Sciatic nerve (tissue), 2 donors: ENCODE measurements around the gene OVOL2. TPM values are rescaled to one million over a fixed set of nuclear protein-coding genes. Genes with fewer than 3 reads are reported as not detected.
A peak's percentile ranks its signal among the peaks of the same experiment; 100 is the strongest.

Experiments used
- ATAC-seq: fragments of 200-7000 bp; cut with Tn5 transposase; one replicate; pipeline ENCODE4 v1.9.1; 2020; ENCODE audit warnings: mild to moderate bottlenecking, moderate library complexity
- DNase-seq: peaks from one replicate; pipeline ENCODE4 v3.0.0-alpha.2; 2020; ENCODE audit warnings: low spot score
- intact Hi-C: fragments of 100-400 bp; cut with DNase I; formaldehyde crosslinking; loops from one replicate; pipeline ENCODE4 v1.14.2; 2022
- total RNA-seq: library from RNA; stranded (reverse); fragmentation: NEBNext Ultra II Directional; extraction: Animal tissue kit (Norgen Biotek cat#: 25700); gene quantifications from one replicate; pipeline ENCODE4 v1.2.1, GENCODE V29; 2021
- donor health status: DM: no; HTN: no; CAD: no.
- donor health status: DM: no; HTN: no; CAD: no.

OVOL2 gene
- total RNA-seq, 1 donor from 2014 or later: not detected

DNA sequence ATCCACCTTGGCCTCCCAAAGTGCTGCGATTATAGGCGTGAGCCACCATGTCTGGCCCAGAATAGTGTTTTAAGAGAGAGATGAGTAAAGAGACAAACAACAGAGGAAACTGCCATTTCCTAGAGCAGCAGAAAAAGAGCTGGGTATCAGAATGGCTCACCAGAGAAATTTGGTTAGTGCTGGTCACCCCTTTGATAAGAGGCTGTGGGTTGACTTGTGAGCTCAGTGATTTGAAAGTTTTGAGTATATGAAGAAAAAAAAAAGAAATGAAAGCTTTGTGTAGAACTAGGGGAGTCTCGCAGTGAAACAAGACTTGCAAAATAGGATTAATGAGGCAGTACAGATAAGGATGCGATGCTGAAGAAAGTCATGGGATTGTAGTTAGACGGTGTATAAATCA is 59.3 kb downstream of the OVOL2 start:
- ATAC-seq (no peak), DNase-seq (no peak)
- intact Hi-C loops: no loop called here

DNA sequence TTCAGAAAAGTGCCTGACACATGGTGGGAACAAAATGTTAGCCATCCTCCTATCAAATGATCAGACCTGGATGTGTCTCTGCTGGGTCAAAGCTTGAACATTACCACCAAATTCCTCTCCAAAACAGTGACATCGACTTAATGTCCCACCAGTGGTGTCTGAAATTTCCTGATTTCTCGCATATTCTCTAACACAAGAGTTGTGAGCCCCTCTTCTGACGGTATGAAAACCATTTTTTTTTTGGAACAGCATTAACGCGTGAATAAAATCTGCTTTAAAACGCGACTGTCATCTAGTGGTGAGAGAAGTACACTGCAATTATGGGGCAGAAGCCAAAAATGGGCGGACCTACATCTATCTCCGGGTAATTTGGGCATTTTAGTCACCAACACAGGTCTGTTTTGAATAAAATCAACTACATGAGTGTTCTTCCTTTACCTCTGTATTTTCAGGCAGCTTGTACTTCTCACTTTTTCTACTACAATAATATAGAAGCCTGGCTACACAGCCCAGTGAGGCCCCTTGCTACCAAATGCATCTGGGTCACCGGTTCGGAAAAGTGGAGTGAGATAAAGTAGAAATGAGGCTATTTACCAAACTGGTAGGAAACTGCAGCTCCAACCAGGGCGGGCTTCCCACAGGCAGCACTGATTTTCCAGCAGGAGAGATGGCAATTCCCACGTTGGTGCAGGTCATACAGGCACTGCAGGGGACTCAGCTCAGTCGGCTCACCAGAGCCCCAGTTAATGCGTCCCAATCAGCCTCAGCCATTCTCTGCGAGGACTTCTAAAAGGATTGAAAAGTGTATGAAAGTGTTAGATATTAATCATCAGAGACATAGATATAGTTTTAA is 61.5 kb downstream of the OVOL2 start:
- ATAC-seq (peak; percentile 83), DNase-seq (no peak)
- intact Hi-C loops: no loop called here

DNA sequence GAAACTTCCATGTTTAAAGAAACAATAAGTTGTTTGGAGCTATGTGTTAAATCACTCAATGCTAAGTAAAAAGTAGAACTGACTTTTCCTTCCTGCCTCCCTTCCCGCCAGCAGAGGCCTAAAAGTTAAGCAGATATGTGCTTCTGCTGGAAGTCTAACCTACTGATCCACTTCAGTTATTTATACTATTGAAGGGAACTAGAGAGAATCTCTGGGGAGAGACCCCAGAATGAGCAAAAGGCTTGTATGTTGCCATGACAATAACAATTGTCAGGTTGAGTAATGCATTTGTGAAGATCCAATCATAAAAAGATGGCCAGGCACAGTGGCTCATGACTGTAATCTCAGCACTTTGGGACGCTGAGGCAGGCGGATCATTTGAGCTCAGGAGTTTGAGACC is 64.2 kb downstream of the OVOL2 start:
- intact Hi-C loops: no loop called here
- DNase-seq (no peak), ATAC-seq (no peak)

DNA sequence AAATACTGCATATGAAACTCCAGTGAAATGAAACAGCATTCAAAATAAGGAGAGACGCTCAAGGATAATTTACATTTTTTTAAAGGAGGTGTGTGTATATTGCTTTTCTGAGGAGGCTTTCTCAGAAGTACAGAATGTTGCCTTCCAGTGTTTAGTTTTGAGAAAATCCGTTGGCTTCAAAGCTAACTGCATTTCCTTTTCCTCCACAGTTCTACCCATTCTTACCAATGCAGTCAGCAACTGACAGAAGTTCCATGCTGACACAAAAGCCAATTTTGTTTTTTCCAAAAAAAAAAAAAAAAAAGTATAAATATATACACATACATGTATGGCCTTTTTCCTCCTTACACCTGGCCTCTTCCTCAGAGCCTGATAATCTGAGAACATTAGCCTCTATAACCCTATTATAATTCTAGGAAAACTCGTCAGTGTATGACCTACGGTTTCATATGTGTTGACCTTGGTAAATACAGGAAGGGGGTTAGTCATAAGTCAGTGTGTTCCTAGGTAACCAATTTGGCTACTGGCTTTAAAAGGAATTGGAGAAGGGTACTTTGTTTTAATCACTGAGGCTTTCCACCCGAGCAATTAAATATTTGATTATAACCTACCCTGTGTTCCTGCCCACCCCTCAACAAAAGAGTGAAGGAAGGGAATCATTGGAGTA is 64.7 kb downstream of the OVOL2 start:
- DNase-seq (no peak), ATAC-seq (no peak)
- intact Hi-C loops: no loop called here

DNA sequence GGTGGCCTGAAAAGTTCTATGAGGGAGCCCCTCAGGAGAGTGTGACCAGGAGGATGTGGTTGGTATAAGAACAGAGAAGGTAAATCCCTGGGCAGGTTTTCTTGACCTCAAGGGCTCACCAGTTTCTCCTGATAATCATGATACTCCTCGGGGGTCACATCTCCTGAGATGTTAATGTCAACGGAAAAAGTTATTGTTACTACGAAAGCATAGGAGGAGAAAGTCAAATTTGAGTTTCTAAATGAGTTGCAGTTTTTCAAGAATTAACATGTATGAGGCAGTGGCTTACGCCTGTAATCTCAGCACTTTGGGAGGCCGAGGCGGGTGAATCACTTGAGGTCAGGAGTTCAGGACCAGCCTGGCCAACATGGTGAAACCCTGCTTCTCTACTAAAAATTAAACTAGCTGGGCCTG is 65.5 kb downstream of the OVOL2 start:
- DNase-seq: no peak
- intact Hi-C loops: no loop called here
- ATAC-seq: no peak

DNA sequence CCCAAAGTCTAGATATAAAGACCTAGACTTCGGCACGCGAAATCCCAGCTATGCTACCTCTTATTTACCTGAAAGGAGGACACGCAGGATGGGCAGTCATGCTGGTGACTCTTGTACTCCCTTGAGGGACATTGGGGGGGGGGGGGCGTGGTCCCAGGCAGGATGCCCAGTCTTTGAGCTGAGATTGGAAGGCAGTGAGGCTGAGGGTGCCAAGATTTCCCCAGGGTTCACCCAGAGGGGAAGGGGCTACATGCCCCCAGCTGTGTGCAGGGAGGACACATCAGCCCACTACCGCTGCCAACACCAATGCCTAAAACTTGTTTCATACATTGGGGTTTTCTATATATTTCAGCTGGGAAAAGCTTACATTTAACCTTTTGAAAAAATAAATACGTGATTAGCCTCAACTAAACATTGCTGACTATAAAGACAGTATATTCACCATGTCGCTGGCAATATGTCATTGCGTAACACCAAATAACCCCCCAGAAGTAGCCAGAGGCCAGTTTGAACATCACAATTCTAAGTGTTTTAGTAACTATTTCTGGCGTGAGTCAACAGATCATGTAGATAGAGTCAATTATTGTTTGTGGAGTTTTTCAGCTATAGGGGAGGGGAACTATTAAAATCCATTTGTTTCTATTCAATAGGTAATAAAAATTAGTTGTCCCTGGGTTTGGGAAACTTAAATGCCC is 67.3 kb downstream of the OVOL2 start:
- ATAC-seq (no peak), DNase-seq (no peak)
- intact Hi-C loops: no loop called here

DNA sequence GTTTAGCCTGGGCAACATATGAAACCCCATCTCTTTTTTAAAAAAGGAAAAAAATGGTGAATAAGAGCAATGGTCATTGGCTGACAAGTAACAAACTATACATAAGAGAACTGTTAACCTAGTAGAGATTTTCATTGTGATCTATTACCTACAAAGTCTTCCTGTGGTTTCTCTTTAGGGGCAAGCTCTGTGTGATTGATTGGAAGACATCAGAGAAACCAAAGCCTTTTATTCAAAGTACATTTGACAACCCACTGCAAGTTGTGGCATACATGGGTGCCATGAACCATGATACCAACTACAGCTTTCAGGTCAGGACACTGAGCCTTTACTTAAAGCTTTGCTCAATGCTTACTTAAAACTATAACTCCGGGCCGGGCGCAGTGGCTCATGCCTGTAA is 69.7 kb downstream of the OVOL2 start:
- intact Hi-C loops: no loop called here
- ATAC-seq (no peak), DNase-seq (no peak)

DNA sequence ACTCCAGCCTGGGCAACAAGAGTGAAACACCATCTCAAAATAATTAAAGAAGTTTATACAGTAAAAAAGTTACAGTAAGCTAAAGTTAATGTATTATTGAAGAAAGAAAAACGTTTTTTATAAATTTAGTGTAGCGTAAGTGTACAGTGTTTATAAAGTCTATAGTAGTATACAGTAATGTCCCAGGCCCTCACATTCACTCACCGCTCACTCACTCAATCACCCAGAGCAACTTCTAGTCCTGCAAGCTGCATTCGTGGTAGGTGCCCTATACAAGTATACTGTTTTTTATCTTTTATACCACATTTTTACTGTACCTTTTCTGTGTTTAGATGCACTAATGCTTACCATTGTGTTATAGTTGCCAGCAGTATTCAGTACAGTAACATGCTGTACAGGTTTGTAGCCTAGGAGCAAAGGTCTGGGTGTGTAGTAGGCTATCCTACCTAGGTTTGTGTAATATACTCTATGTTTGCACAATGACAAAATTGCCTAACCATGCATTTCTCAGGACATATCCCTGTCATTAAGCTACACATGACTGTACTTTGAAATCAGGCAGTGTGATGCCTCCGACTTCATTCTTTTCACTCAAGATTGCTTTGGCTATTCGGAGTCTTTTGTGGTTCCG is 72.2 kb downstream of the OVOL2 start:
- no peak for ATAC-seq
- intact Hi-C loops: no loop called here
- DNase-seq: no peak

DNA sequence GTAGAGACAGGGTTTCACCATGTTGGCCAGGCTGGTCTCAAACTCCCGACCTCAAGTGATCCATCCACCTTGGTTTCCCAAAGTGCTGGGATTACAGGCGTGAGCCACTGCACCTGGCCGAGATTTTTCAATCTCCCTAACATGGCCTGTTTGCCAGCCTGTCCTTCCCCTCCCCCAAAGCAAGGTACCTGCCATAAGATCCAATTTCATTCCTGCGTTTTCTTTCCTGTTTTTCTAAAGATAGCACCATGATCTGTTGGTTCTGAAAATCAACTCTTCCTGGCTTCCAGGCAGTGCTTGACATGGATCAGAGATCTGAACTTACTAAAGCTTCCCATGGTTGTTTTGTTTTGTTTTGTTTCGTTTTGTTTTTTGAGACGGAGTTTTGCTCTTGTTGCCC is 81.4 kb downstream of the OVOL2 start:
- intact Hi-C loops: no loop called here

More for the DNA sequence above, 81.4 kb downstream of the OVOL2 start:
- ATAC-seq: no peak
- DNase-seq: no peak

Other genes with a start within 250 kb of the OVOL2 start
- gene SNX5, start 89.1 kb downstream of the OVOL2 start, total RNA-seq: 85.3 TPM
- 8.7 TPM for gene MGME1, start 88.9 kb downstream of the OVOL2 start, total RNA-seq
- 14.4 TPM for gene KAT14, start 79.9 kb upstream of the OVOL2 start, total RNA-seq
- 13.1 TPM for gene PET117, start 79.9 kb upstream of the OVOL2 start, total RNA-seq
- 16.7 TPM for gene ZNF133, start 230.6 kb upstream of the OVOL2 start, total RNA-seq